HG03196 (cell line): Measurements from ENCODE around the gene FAM13A.
"Not testable (repeated sequence)": the region's sequence is repeated elsewhere in the genome, so short reads cannot be mapped to it uniquely, and the experiment has no call there.

Experiments used
- ATAC-seq: cut with Tn5 transposase; IDR thresholded peaks from one replicate; pipeline ENCODE4 v1.9.1; 2021; ENCODE audit not compliant: unreplicated experiment

The FAM13A gene

GRCh38 chr4:89000844-89001360 lies 56.1 kb downstream of the FAM13A start:
- ATAC-seq: no peak

DNA sequence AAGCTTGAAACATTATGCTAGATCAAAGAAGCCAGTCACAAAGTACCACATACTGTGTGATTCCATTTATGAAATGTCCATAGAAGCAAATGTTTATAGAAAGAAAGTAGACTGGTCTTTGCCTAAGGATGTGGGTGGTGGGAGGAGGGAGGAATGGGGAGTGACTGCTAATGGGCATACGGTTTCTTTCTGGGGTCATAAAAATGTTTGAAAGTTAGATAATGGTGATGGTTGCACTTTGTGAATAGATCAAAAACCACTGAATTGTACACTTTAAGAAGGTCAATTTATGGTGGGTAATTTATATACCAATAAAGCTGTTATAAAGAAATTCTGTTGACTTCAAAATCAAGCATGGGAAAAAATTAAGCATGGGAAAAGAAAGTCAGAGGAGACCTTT lies 56.6 kb downstream of the FAM13A start:
- ATAC-seq: no peak

DNA sequence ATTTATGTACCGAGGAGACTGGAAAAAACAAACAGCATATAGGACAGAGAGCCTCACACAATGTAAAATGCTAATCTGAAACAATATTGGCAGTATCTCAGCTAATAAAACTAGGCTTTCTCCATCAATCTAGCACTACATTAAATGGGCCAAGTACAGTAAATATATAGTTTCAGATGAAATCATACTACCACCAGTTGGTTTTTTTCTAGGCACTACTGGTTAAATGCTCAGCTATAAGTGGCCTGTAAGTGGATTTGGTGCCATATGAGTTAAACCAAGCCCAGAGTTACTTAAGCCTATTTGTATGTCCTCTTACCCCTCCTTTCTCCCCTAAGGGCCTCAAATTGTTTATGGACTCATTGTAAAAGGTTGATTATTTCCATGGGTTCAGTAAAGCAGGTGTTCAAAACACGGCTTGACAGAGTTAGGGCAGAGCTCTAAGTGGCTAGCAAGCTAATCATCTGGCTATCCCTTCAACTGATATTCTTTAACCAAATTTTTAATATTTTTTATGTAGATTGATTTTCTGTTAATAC lies 57.5 kb downstream of the FAM13A start:
- no peak for ATAC-seq

GRCh38 chr4:88998891-88999290 lies 58.1 kb downstream of the FAM13A start:
- ATAC-seq: no peak

DNA sequence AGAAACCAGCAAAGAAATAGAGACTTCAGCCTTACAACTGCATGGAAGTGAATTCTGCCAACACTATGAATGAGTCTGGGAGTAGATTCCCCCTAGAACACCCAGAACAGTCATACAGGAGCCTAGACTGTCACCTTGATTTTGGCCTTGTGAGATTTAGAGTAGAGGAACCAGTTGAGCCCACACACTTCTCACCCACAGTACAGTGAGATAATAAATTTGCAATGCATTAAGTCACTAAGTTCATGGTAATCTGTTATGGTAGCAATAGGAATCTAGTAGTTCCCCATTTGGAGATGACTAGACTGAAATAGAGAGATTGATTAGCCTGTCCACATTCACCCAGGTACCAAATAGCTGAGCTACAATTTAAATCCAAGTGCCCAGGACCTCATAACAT lies 59.0 kb downstream of the FAM13A start:
- no peak for ATAC-seq

DNA sequence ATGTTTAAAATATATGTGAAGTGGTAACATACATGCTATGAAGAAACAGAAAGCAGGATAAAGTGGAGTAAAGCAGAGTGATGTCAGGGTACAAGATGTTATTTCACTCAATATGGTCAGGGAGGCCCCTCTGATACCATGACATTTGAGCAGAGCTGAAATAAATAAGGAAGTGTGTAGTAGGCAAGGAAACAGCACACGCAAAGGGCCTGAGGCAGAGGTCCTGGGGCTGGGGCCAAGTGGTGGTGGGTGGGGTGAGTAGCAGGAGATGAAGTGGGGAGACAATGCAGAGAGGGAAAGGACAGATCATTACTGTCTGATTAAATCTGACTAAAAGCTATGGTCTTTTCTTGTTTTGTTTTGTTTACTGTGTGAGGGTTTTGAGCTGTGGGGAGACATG lies 61.1 kb downstream of the FAM13A start:
- ATAC-seq: no peak

GRCh38 chr4:88995257-88995656 lies 61.7 kb downstream of the FAM13A start:
- ATAC-seq: not testable (repeated sequence)

DNA sequence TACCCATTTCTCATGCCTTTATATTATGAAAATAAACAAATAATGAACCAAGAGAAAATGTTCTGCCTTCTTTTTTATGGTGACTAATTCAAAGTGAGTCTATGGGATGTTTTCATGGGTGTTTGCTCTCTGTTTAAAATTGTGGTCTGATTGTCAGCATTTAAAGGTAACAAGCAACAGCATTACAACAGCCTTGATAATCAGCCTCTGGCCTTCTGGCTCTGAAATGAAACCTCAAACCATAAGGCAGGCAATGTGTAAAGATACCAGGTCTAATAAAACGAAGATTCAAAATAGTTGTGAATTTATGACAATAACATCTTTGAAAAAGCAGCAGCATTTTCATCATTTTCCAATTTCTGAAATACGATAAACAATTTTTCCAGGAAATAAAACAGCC lies 63.7 kb downstream of the FAM13A start:
- no peak for ATAC-seq

DNA sequence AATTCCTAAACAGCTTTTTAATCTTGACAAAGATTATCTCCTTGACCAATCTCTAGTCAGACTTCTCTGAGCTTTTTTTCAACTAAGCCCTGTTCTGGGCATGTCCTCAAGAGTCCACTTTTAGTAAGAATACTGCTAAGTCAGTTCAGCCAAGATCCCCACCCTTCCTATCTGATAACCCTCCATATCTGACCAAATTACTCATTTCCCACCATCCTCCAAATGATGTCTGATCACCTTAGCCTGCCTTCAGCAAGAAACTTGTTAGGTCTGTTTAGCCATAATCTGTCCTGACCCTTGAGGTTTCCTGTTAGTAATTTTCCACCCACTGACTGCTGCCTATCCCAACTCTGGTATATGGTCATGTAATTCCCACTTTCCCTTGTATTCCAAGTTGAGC lies 65.2 kb downstream of the FAM13A start:
- no peak for ATAC-seq

DNA sequence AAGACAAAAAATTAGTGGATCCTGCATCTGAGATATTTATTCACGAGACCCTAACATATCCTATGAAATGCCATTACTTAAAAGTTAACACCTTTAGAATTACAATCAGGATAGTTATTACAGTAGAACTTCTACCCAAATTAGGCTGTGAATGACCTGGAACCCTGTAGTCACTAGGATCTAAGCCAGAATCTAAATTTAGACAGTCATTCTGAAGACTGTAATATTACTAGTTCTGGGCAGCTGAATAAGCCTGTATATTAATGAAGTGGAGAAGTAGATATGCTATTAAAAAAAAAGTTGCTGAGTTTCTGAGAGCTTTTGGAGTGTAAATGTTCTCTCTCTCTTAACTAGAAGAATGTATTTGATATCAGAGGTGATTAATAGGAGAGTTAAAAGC lies 67.0 kb downstream of the FAM13A start:
- ATAC-seq: no peak

GRCh38 chr4:88985088-88985773 lies 71.8 kb downstream of the FAM13A start:
- no peak for ATAC-seq

DNA sequence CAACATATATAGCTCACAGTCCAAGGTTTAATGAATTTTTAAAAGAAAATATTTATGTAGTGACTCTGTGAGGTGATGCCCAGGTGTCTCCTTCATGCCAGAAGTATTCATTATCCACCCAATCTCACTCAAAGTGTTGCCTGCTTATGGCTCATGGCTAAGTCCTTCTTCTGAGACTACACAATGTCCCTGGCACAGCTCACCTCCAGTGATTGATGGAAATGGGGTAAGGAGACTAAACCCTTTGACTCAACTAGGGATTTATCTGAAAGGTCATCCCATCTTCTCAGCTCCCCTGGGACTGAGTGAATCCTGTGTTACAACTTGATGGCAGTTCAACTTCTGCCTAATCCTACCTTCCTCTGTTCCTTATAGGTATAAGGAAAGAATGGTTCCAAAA lies 74.2 kb downstream of the FAM13A start:
- ATAC-seq: no peak

GRCh38 chr4:88981993-88982392 lies 75.0 kb downstream of the FAM13A start:
- peak; percentile 86 for ATAC-seq

DNA sequence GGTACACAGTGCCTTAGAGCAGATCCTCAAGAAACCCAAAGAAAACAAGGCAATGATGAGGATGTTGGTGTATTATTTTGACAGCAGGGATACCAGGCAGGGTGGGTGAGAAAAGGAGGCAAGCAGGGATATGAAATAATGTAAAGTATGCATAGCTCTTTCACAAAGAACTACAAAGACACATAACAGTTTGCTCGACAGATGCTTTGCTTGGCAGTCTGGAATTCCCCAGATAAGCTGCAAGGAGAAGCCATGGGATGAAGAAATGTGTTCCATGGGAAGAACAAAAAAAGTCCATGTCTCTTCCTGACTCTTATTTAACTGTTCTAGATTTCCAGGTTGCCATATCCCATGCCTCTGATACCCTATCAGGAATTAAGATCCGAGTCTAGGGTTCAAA lies 75.4 kb downstream of the FAM13A start:
- no peak for ATAC-seq

DNA sequence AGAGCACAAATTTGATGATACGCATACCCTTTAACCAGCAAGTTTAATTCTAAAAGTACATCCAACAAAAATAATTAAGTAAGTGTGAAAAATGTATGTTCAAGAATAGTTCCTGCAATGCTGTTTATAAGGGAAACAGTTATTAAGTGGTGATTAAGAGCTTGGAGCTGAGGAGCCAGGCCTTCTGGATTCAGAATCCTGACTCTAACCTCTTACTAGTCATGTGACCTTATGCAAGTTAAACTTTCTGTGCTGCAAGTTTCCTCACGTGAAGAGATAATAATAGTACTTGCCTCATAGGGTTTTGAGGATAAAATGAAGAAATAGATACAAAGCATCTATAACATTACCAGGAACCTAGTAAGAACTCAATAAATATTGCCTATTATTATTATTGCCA lies 77.7 kb downstream of the FAM13A start:
- ATAC-seq: no peak

DNA sequence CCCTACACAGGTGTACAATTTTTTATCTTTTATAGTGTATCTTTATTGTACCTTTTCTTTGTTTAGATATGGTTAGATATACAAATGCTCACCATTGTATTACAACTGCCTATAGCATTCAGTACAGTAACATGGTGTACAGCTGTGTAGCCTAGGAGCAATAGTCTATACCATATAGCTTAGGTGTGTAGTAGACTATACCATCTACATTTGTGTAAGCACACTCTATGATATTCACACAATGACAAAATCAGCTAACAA lies 80.3 kb downstream of the FAM13A start:
- ATAC-seq: no peak

GRCh38 chr4:88975958-88976774 lies 80.8 kb downstream of the FAM13A start:
- ATAC-seq: no peak

- no peak for ATAC-seq
Measured at GRCh38 chr4:88971536-88971935, 85.4 kb downstream of the FAM13A start.

- no peak for ATAC-seq
Measured at GRCh38 chr4:88969746-88970145, 87.2 kb downstream of the FAM13A start.

GRCh38 chr4:88969271-88969670 lies 87.7 kb downstream of the FAM13A start:
- no peak for ATAC-seq

DNA sequence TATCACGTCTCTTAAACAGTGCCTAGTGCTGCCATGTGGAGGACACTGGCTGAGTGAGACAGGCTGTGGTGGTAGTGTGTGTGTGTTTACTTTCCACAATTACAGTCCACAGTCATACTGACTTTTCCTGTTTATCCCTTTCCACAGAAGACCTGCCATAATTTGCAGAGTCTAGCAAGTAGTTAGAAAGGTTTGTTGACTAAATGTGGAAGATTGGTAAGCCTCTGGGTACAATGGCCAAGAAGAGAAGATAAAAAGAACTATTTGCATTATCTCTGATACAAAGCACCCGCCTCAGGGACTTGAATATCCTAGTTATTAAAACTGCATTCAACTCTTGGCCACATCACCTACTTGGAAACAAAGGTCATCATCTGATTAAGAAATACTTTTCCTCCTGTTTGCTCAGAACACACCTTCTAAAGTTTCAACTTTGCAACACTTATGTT lies 89.1 kb downstream of the FAM13A start:
- no peak for ATAC-seq

DNA sequence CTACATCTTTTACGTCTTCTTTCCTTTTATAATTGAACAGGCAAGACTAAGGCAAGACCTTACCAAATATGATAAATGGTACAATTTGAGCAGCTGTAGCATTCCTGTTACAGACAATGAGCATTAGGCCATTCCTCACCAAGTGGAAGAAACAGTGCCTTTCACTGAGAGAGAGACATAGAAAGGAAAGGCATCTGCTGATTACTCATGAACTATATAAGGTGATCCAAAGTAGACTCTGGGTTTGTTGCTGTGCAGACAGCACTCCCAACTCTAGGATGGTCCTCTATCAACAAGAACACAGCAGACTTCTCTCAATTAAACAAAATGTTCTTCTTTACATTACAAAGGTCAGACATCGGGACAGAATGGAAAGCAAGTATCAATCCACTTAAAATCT lies 91.9 kb downstream of the FAM13A start:
- ATAC-seq: no peak
